Measurements from ENCODE around the gene APBA1. TPM values are rescaled to one million over a fixed set of nuclear protein-coding genes. Genes with fewer than 3 reads are reported as not detected.

APBA1 gene
- total RNA-seq, 2 donors from 2014 or later = 6.3 to 7.5 TPM

DNA sequence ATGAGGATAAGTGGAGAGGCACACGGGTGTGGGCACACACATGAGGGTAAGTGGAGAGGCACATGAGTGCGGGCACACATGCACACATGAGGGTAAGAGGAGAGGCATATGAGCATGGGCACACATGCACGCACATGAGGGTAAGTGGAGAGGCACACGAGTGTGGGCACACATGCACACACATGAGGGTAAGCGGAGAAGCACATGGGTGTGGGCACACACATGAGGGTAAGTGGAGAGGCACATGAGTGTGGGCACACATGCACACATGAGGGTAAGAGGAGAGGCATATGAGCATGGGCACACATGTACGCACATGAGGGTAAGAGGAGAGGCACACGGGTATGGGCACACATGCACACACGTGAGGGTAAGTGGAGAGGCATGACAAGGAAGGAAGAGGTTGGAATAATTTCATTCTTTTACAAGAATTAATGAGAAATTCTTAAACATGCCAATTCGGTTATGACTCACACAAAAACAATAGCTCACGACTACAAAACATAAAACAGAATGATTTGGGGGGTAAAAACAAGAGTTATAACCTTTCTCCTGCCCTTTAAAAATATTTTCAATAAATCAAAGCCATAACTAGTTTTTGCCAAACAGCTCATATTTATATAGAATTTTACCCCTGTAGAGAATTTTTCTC is 67.5 kb downstream of the APBA1 start:
- Histone ChIP-seq H3K27me3 (no peaks in the 10 kb centered on the region), H3K27ac (no peak overlapping the region), H3K36me3 (no peaks in the 10 kb centered on the region), H3K9me3 (no peaks in the 10 kb centered on the region), H3K4me3 (no peak overlapping the region), H3K4me1 (no peaks in the 10 kb centered on the region), H3K9ac (ENCODE audit: low read depth in 2 of 2, low read length in 2 of 2) (no peak overlapping the region)
- DNase-seq = no peak
- intact Hi-C loops (cut with DNase I) = no loop called here
- TF ChIP-seq CTCF (IDR thresholded peaks at IDR 0.05) = no peak

DNA sequence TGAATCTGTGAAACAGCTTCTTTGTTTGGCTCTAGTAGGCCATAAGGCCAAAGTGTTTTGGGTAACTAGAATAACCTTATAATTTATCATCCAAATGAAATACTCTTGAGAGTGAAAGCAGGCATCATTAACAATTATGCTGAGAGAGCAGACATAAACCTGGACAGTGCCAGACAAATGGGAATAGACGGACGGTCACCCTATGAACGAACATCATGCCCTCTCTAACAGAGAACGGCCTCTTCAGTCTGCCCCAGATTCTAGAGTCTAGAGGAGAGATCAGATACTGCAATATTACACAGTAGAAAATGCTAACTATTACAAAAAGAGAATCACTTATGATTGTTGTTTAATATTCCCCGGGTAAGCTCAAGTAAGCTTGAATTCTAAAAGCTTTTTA is 68.5 kb downstream of the APBA1 start:
- no peaks in the 10 kb centered on the region for H3K36me3 ChIP-seq
- no peaks in the 10 kb centered on the region for H3K9me3 ChIP-seq
- no peak overlapping the region for H3K9ac ChIP-seq (ENCODE audit: low read depth in 2 of 2, low read length in 2 of 2)
- no peak for DNase-seq
- no peak for TF ChIP-seq CTCF (IDR thresholded peaks at IDR 0.05)
- no peak overlapping the region for H3K4me3 ChIP-seq
- H3K27ac ChIP-seq = no peak overlapping the region
- intact Hi-C loops (cut with DNase I) = no loop called here
- no peaks in the 10 kb centered on the region for H3K4me1 ChIP-seq
- H3K27me3 ChIP-seq = no peaks in the 10 kb centered on the region

DNA sequence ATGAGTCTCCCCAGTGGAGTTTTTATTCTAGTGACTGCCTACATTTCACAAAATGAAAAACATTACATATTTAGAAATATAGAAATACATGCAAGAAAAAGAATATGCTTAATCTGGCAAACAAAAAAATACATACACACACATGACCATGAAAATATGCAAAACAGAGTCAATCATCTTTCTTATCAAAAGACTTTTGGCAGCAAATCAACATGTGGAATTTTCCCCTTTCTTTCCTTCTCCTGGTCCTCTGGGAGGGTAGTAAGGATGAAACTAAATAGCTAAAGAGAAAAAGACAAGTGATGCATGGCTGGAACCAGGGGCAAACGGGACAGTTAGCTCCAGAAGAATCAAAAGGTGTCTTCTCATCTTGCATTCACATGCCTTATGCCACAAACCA is 69.4 kb downstream of the APBA1 start:
- intact Hi-C loops (cut with DNase I) = no loop called here
- no peak overlapping the region for H3K9ac ChIP-seq (ENCODE audit: low read depth in 2 of 2, low read length in 2 of 2)
- H3K9me3 ChIP-seq = no peaks in the 10 kb centered on the region
- no peak overlapping the region for H3K27ac ChIP-seq
- H3K36me3 ChIP-seq = no peaks in the 10 kb centered on the region
- DNase-seq = no peak
- no peaks in the 10 kb centered on the region for H3K27me3 ChIP-seq
- no peaks in the 10 kb centered on the region for H3K4me1 ChIP-seq
- no peak overlapping the region for H3K4me3 ChIP-seq
- TF ChIP-seq CTCF (IDR thresholded peaks at IDR 0.05) = no peak

DNA sequence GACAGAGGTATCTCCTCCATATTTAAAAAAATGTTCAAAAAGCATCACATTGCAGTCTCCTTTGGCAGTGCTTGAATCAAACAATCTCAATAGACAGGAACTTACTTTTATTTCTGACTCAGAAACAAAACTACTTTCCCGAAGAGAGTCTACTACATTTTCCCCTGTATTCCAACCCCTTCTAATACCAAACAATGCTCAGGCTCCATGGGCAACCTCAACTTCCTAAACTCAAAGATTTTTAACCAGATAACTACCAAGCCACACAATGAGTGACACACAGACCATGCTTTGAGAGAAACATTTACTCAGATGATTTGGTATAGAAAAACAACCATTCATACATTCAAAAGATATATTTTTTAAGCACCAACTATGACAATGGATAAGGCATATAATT is 70.5 kb downstream of the APBA1 start:
- no peak for DNase-seq
- no peak for TF ChIP-seq CTCF (IDR thresholded peaks at IDR 0.05)
- H3K9ac ChIP-seq (ENCODE audit: low read depth in 2 of 2, low read length in 2 of 2) = no peak overlapping the region
- no peaks in the 10 kb centered on the region for H3K4me1 ChIP-seq
- H3K27ac ChIP-seq = no peak overlapping the region
- no peak overlapping the region for H3K4me3 ChIP-seq
- intact Hi-C loops (cut with DNase I) = no loop called here
- H3K27me3 ChIP-seq = no peaks in the 10 kb centered on the region
- H3K9me3 ChIP-seq = no peaks in the 10 kb centered on the region
- H3K36me3 ChIP-seq = no peaks in the 10 kb centered on the region

DNA sequence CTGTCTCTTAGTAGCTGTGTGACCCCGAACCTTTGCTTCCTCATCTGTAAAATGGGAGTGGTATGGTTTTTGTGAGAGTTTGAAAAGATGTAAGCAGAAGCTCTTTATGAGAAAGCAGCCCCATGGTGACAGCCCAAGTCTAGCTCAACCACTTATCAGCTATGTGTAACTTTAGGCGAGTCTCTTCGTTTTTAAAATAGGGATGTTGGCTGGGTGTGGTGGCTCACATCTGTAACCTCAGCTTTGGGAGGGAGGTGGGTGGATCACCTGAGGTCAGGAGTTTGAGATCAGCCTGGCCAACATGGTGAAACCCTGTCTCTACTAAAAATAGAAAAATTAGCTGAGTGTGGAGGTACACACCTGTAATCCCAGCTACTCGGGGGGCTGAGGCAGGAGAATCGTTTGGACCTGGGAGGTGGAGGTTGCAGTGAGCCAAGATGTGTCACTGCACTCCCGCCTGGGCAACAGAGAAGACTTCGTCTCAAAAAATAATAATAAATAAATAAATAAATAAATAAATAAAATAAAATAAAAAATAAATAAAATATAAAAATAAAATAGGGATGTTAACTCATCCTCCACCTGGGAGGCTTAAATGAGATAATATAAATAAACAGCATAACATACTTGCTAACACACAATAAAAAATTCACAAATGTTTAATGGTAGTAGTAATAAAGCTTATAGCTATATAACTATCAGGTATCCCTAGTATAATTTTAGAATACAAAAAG is 71.7 kb downstream of the APBA1 start:
- H3K9me3 ChIP-seq = no peaks in the 10 kb centered on the region
- no peak for TF ChIP-seq CTCF (IDR thresholded peaks at IDR 0.05)
- no peaks in the 10 kb centered on the region for H3K27me3 ChIP-seq
- intact Hi-C loops (cut with DNase I) = no loop called here
- H3K36me3 ChIP-seq = no peaks in the 10 kb centered on the region
- no peak overlapping the region for H3K27ac ChIP-seq
- DNase-seq = no peak
- no peaks in the 10 kb centered on the region for H3K4me1 ChIP-seq
- H3K4me3 ChIP-seq = no peak overlapping the region
- H3K9ac ChIP-seq (ENCODE audit: low read depth in 2 of 2, low read length in 2 of 2) = no peak overlapping the region

Measured in colonic mucosa (tissue), 4 donors.